PC-3 (cell line): Measurements from ENCODE around the gene ADCY5. TPM values are rescaled to one million over a fixed set of nuclear protein-coding genes. Genes with fewer than 3 reads are reported as not detected.

Source experiments
- ATAC-seq: fragments of 200-7000 bp; cut with Tn5 transposase; 2 replicates; pipeline ENCODE4 v1.9.1; 2020; ENCODE audit warnings: mild to moderate bottlenecking, moderate library complexity
- BruUV-seq: library from RNA; stranded (reverse); fragments of 400-500 nt; replicated peaks from 2 replicates; lab custom pipeline; 2021; lab: Mats Ljungman, UMichigan
- CTCF ChIA-PET: fragments of 300-600 bp; sonication (Branson Sonifier 250); formaldehyde crosslinking; loops from one replicate; lab custom pipeline; 2022; ENCODE audit warnings: antibody characterized with exemption; lab: Charles Lee
- POLR2A ChIA-PET: fragments of 300-600 bp; sonication (Branson Sonifier 250); formaldehyde crosslinking; loops from one replicate; lab custom pipeline; 2022; ENCODE audit warnings: antibody characterized with exemption; ENCODE audit not compliant: unreplicated experiment; lab: Charles Lee
- DNase-seq: peaks from one replicate; pipeline ENCODE4 v3.0.0-alpha.2; 2015
- H2AFZ ChIP-seq: fragments of 300-600 bp; sonication (generic); 2 replicates; pipeline ENCODE4 v1.6.0; 2016; ENCODE audit warnings: antibody characterized with exemption, low read length
- H3F3A ChIP-seq: fragments of 300-600 bp; sonication (generic); one replicate; pipeline ENCODE4 v1.6.0; 2017; ENCODE audit warnings: antibody characterized with exemption, low read length, control low read depth, mild to moderate bottlenecking; ENCODE audit not compliant: unreplicated experiment
- H3K27ac ChIP-seq: fragments of 300-600 bp; sonication (generic); 2 replicates; pipeline ENCODE4 v1.5.1; 2016; ENCODE audit warnings: mild to moderate bottlenecking, low read length
- H3K27me3 ChIP-seq: fragments of 300-600 bp; sonication (generic); 2 replicates; pipeline ENCODE4 v1.6.1; 2016; ENCODE audit warnings: low read length, mixed read lengths
- H3K36me3 ChIP-seq: fragments of 300-600 bp; sonication (generic); 2 replicates; pipeline ENCODE4 v1.6.1; 2016; ENCODE audit warnings: low read depth, mixed run types, low read length, mixed read lengths
- H3K4me1 ChIP-seq: fragments of 300-600 bp; sonication (generic); 2 replicates; pipeline ENCODE4 v1.5.1; 2016; ENCODE audit warnings: low read length; ENCODE audit not compliant: insufficient read depth
- H3K4me2 ChIP-seq: fragments of 300-600 bp; sonication (generic); 2 replicates; pipeline ENCODE4 v1.6.0; 2016; ENCODE audit warnings: low read length
- H3K4me3 ChIP-seq: fragments of 300-600 bp; sonication (generic); 2 replicates; pipeline ENCODE4 v1.5.1; 2016; ENCODE audit warnings: mild to moderate bottlenecking, low read length, mixed read lengths
- H3K79me2 ChIP-seq: fragments of 300-600 bp; sonication (generic); 2 replicates; pipeline ENCODE4 v1.6.1; 2017; ENCODE audit warnings: low read length, mixed read lengths
- H3K9ac ChIP-seq: fragments of 300-600 bp; sonication (generic); 2 replicates; pipeline ENCODE4 v1.6.0; 2016; ENCODE audit warnings: mild to moderate bottlenecking, low read length
- H3K9me2 ChIP-seq: fragments of 300-600 bp; sonication (generic); replicated peaks from 2 replicates; pipeline ENCODE4 v1.6.1; 2016; ENCODE audit warnings: mixed run types, low read length, mixed read lengths
- H3K9me3 ChIP-seq: fragments of 300-600 bp; sonication (generic); 2 replicates; pipeline ENCODE4 v1.6.1; 2016; ENCODE audit warnings: low read length, mixed read lengths
- H4K20me1 ChIP-seq: fragments of 300-600 bp; sonication (generic); 2 replicates; pipeline ENCODE4 v1.6.1; 2016; ENCODE audit warnings: low read length, mixed read lengths
- CTCF ChIP-seq: fragments of 300-600 bp; sonication (generic); conservative IDR thresholded peaks from 2 replicates; pipeline ENCODE4 v1.5.1; 2017; ENCODE audit warnings: antibody characterized with exemption, low read depth, mild to moderate bottlenecking, low read length
- EZH2 ChIP-seq: fragments of 300-600 bp; sonication (generic); IDR thresholded peaks from one replicate; pipeline ENCODE4 v1.6.1; 2017; ENCODE audit warnings: antibody characterized with exemption, mild to moderate bottlenecking, low read length; ENCODE audit not compliant: unreplicated experiment
- EZH2phosphoT487 ChIP-seq: fragments of 300-600 bp; sonication (generic); IDR thresholded peaks from 2 replicates; pipeline ENCODE4 v1.6.1; 2018; ENCODE audit warnings: mild to moderate bottlenecking, antibody characterized with exemption, low read length, borderline replicate concordance
- intact Hi-C: fragments of 100-400 bp; cut with micrococcal nuclease; formaldehyde crosslinking; loops from 2 replicates; pipeline ENCODE4 v1.9.0; 2023
- total RNA-seq: library from RNA; depleted of rRNA; stranded (reverse); fragments of >200 nt; gene quantifications from 2 replicates; pipeline ENCODE4 v1.2.3, GENCODE V29; 2014

The ADCY5 gene
- total RNA-seq, 1 experiment from 2014 or later = not detected

GRCh38 chr3:123328851-123329635 lies 119.8 kb downstream of the ADCY5 start:
- H3F3A ChIP-seq = no peaks in the 10 kb centered on the region
- no peak overlapping the region for H3K27ac ChIP-seq
- no peak overlapping the region for H3K9ac ChIP-seq
- TF ChIP-seq CTCF (peak; percentile 96), EZH2 (no peak), EZH2phosphoT487 (no peak)
- H3K4me1 ChIP-seq = no peaks in the 10 kb centered on the region
- no peaks in the 10 kb centered on the region for H3K79me2 ChIP-seq
- ChIA-PET CTCF (no interaction called here), POLR2A (no interaction called here)
- DNase-seq (peak; percentile 86), ATAC-seq (peak; percentile 96)
- peaks cover 41% of the 10 kb centered on the region for H3K27me3 ChIP-seq
- no peaks in the 10 kb centered on the region for H3K36me3 ChIP-seq
- H3K4me3 ChIP-seq = no peak overlapping the region
- H4K20me1 ChIP-seq = no peaks in the 10 kb centered on the region
- intact Hi-C loops = loop anchor here (1.0 kb wide), 2 partner anchors 160 to 230 kb away; no protein-coding TSS in a partner anchor
- no TSS peak for BruUV-seq
- H3K9me2 ChIP-seq = no peaks in the 10 kb centered on the region
- no peaks in the 10 kb centered on the region for H3K9me3 ChIP-seq
- H3K4me2 ChIP-seq = no peak overlapping the region
- H2AFZ ChIP-seq = no peak overlapping the region

GRCh38 chr3:123327956-123328850 lies 120.7 kb downstream of the ADCY5 start:
- Histone ChIP-seq H3K36me3 (no peaks in the 10 kb centered on the region), H3K9me3 (no peaks in the 10 kb centered on the region), H3K9me2 (no peaks in the 10 kb centered on the region), H3K4me3 (no peak overlapping the region), H3K9ac (no peak overlapping the region), H3K79me2 (no peaks in the 10 kb centered on the region), H3F3A (no peaks in the 10 kb centered on the region), H3K27me3 (peaks cover 50% of the 10 kb centered on the region), H2AFZ (no peak overlapping the region), H3K27ac (no peak overlapping the region), H4K20me1 (no peaks in the 10 kb centered on the region), H3K4me1 (no peaks in the 10 kb centered on the region), H3K4me2 (no peak overlapping the region)
- DNase-seq = no peak
- ChIA-PET CTCF (no interaction called here), POLR2A (no interaction called here)
- TF ChIP-seq EZH2 (no peak), CTCF (no peak), EZH2phosphoT487 (no peak)
- ATAC-seq = peak; percentile 29
- no TSS peak for BruUV-seq
- intact Hi-C loops = no loop called here
